ENCODE data around the gene OR4C45. TPM values are rescaled to one million over a fixed set of nuclear protein-coding genes. Genes with fewer than 3 reads are reported as not detected.
"Not testable (repeated sequence)": the region's sequence is repeated elsewhere in the genome, so short reads cannot be mapped to it uniquely, and the experiment has no call there.

Gene OR4C45
- total RNA-seq = not detected

DNA sequence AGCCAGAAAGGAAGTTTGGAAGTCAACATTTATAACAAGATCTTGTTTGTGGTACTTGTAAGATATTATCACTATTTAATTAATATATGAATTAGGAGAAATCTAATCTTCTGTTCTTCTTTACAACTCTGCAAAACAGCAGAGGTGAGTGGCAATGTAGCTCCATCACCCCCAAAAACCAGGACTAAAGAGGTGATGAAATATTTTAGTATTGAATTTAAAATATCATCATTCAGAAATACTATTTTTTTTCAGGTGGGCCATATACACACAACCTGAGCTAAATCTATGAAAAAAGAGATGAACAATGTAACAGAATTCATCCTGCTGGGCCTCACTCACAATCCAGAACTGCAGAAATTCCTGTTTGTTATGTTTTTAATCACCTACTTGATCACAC is at the start of gene OR4C45:
Gene OR4C45 (plus strand): TSS at position 301 of the 400 bp plus-strand sequence.
- H3K27ac Mint-ChIP-seq = no peak within 1 kb of the TSS
- H3K9me3 Mint-ChIP-seq = peaks cover 18% of the 10 kb centered on the region
- H3K4me3 Mint-ChIP-seq = no peak within 1 kb of the TSS
- ChIA-PET POLR2A (no interaction called here), CTCF (no interaction called here)
- intact Hi-C loops (cut with micrococcal nuclease) = no loop called here
- H3K27me3 Mint-ChIP-seq = no peaks in the 10 kb centered on the region
- DNase-seq = no peak
- ATAC-seq = no peak
- TF ChIP-seq, protein P1, sequence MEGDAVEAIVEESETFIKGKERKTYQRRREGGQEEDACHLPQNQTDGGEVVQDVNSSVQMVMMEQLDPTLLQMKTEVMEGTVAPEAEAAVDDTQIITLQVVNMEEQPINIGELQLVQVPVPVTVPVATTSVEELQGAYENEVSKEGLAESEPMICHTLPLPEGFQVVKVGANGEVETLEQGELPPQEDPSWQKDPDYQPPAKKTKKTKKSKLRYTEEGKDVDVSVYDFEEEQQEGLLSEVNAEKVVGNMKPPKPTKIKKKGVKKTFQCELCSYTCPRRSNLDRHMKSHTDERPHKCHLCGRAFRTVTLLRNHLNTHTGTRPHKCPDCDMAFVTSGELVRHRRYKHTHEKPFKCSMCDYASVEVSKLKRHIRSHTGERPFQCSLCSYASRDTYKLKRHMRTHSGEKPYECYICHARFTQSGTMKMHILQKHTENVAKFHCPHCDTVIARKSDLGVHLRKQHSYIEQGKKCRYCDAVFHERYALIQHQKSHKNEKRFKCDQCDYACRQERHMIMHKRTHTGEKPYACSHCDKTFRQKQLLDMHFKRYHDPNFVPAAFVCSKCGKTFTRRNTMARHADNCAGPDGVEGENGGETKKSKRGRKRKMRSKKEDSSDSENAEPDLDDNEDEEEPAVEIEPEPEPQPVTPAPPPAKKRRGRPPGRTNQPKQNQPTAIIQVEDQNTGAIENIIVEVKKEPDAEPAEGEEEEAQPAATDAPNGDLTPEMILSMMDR (IDR thresholded peaks at IDR 0.05) = no peak
- H3K4me1 Mint-ChIP-seq (ENCODE audit: low read depth) = no peaks in the 10 kb centered on the region
- no peaks in the 10 kb centered on the region for H3K36me3 Mint-ChIP-seq (ENCODE audit: low read depth)

DNA sequence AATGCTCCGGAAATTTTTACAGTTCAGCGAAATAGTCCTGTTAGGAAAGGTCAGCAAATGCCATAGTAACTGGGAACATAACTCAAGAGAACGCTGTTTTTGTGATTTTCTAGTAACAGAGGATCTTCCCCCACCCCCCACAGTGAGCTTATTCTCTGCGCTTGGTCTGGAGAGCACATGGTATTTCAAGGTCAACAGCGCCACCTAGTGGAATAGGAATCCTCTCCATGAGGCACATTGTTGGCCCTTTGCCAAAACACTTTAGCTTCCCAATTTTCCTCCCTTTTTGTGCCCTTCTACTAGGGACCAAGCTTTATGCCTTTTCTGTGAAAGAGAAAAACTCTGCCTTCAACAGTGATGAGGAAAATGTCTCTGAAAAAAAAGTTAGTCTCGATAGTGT is 37.1 kb upstream of the OR4C45 start:
- peak; percentile 52 for DNase-seq
- Mint-ChIP-seq H3K36me3 (ENCODE audit: low read depth) (no peaks in the 10 kb centered on the region), H3K27me3 (no peaks in the 10 kb centered on the region), H3K9me3 (peaks cover 7% of the 10 kb centered on the region), H3K27ac (no peak overlapping the region), H3K4me3 (no peak overlapping the region), H3K4me1 (ENCODE audit: low read depth) (no peaks in the 10 kb centered on the region)
- CTCF ChIA-PET = interaction anchor here (0.6 to 1.1 kb wide), 2 partner anchors 1545 to 1688 kb away, joined by 3 read pairs; no protein-coding TSS in a partner anchor
- no peak for ATAC-seq
- POLR2A ChIA-PET = no interaction called here
- intact Hi-C loops (cut with micrococcal nuclease) = no loop called here
- TF ChIP-seq, protein P1 (IDR thresholded peaks at IDR 0.05) = peak; percentile 70

DNA sequence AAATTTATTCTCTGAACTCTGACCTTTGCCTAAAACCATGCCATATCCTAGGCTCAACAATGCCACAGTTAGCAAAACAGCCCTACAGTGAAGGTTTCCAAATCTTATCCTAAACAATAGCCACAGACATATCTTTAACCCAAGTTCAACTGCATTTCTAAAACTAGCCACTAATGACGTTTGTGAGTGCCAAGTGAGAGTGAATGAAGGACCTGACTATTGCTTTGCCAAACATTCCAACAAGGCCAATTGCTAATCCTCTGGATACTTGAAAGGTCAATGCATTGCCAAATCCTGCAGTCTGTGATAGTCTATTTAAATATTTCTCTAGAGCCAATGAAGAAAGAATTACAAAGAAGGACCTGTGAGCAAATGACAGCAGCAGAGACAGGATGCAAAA is 2.5 kb upstream of the OR4C45 start:
- ChIA-PET POLR2A (no interaction called here), CTCF (no interaction called here)
- H3K4me3 Mint-ChIP-seq = no peak overlapping the region
- H3K9me3 Mint-ChIP-seq = peaks cover 20% of the 10 kb centered on the region
- H3K27me3 Mint-ChIP-seq = no peaks in the 10 kb centered on the region
- TF ChIP-seq, protein P1 (IDR thresholded peaks at IDR 0.05) = no peak
- H3K4me1 Mint-ChIP-seq (ENCODE audit: low read depth) = no peaks in the 10 kb centered on the region
- intact Hi-C loops (cut with micrococcal nuclease) = no loop called here
- DNase-seq = no peak
- no peak overlapping the region for H3K27ac Mint-ChIP-seq
- no peak for ATAC-seq
- H3K36me3 Mint-ChIP-seq (ENCODE audit: low read depth) = no peaks in the 10 kb centered on the region

DNA sequence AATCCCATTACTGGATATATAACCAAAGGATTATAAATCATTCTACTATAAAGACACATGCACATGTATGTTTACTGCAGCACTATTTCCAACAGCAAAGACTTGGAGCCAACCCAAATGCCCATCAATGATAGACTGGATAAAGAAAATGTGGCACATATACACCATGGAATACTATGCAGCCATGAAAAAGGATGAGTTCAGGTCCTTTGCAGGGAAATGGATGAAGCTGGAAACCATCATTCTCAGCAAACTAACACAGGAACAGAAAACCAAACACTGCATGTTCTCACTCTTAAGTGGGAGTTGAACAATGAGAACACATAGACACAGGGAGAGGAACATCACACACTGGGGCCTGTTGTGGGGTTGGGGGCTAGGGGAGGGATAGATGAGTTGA is 3.6 kb downstream of the OR4C45 start:
- ATAC-seq; H3K27ac Mint-ChIP-seq; H3K4me3 Mint-ChIP-seq; DNase-seq; H3K27me3 Mint-ChIP-seq; H3K4me1 Mint-ChIP-seq (ENCODE audit: low read depth); CTCF ChIA-PET; POLR2A ChIA-PET; intact Hi-C loops (cut with micrococcal nuclease); H3K36me3 Mint-ChIP-seq (ENCODE audit: low read depth): not testable (repeated sequence)
- peaks cover 11% of the 10 kb centered on the region for H3K9me3 Mint-ChIP-seq

DNA sequence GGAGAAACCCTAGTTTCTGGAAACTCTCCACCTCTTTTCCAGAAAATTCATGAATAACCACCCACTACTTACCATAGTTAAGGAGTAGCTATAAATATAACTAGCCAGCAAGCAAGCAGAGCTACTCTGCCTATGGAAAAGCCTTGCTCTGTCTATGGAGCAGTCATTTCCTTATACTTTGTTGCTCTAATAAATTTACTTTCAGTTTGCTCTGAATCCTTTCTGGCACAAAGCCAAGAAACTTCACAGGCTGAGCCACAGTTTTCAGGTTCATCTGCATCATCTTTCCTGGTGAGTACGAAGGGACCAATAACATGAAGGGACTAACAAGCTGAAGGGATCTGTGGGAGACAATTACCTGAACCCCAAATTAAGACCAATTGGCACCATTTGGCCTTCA is 4.6 kb downstream of the OR4C45 start:
- ChIA-PET CTCF (no interaction called here), POLR2A (no interaction called here)
- intact Hi-C loops (cut with micrococcal nuclease) = no loop called here
- ATAC-seq (no peak), DNase-seq (no peak)
- Mint-ChIP-seq H3K27me3 (no peaks in the 10 kb centered on the region), H3K4me1 (ENCODE audit: low read depth) (no peaks in the 10 kb centered on the region), H3K9me3 (peaks cover 11% of the 10 kb centered on the region), H3K27ac (no peak overlapping the region), H3K36me3 (ENCODE audit: low read depth) (no peaks in the 10 kb centered on the region), H3K4me3 (no peak overlapping the region)
- TF ChIP-seq, protein P1 (IDR thresholded peaks at IDR 0.05) = no peak

DNA sequence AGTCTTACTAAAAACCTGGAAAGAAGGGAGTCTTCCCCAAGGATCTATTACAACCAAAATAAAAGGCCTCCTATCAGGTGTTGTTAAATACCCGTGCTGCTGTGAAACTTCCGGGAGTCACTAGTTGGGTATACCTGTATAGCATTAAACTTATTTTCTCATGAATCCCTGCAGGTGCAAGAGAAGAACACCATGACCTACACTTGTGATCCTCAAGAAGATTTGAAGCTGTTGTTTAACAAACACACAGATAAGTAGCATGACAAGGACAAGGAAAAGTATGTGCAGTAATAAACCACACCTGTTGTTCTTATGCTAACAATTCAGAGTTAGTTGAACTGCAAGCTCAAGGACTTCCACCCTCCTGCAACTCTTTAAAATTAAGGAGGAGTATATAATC is 12.0 kb downstream of the OR4C45 start:
- Mint-ChIP-seq H3K27me3 (no peaks in the 10 kb centered on the region), H3K4me3 (no peak overlapping the region), H3K27ac (no peak overlapping the region), H3K4me1 (ENCODE audit: low read depth) (no peaks in the 10 kb centered on the region), H3K9me3 (peaks cover 4% of the 10 kb centered on the region), H3K36me3 (ENCODE audit: low read depth) (no peaks in the 10 kb centered on the region)
- CTCF ChIA-PET = no interaction called here
- TF ChIP-seq, protein P1 (IDR thresholded peaks at IDR 0.05) = no peak
- no peak for ATAC-seq
- no peak for DNase-seq
- intact Hi-C loops (cut with micrococcal nuclease) = no loop called here
- POLR2A ChIA-PET = no interaction called here

DNA sequence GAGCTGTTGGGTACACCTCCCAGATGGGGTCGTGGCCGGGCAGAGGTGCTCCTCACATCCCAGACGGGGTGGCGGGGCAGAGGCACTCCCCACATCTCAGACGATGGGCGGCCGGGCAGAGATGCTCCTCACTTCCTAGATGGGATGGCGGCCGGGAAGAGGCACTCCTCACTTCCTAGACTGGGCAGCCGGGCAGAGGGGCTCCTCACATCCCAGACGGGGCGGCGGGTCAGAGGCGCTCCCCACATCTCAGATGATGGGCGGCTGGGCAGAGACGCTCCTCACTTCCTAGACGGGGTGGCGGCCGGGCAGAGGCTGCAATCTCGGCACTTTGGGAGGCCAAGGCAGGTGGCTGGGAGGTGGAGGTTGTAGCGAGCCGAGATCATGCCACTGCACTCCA is 30.4 kb downstream of the OR4C45 start:
- ATAC-seq; intact Hi-C loops (cut with micrococcal nuclease); H3K36me3 Mint-ChIP-seq (ENCODE audit: low read depth); POLR2A ChIA-PET; DNase-seq; H3K27ac Mint-ChIP-seq; H3K4me3 Mint-ChIP-seq; CTCF ChIA-PET; H3K27me3 Mint-ChIP-seq; H3K4me1 Mint-ChIP-seq (ENCODE audit: low read depth); H3K9me3 Mint-ChIP-seq: not testable (repeated sequence)
